ENCODE measurements around the gene GPC1. TPM values are rescaled to one million over a fixed set of nuclear protein-coding genes. Genes with fewer than 3 reads are reported as not detected.

The GPC1 gene
- polyA plus RNA-seq, 1 of the 3 experiments (the other 2 are of a cell fraction), result 65.5 TPM

DNA sequence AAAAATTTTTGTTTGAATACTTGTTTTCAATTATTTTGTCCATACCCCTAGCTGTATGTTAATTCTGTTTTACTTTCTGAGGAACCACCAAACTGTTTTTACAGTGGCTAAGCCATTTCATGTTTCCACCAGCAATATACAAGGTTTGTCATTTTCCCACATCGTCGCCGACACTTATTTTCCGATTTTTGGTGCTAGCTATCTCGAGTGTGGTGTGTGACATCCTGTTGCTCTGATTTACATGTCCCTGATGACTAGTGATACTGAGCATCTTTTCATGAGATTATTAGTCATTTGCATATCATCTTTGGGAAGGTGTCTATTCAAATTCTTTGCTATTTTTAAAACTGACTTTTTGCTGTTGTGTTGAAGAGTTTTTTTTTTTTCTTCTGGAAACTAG, 7.2 kb upstream of the GPC1 start:
- H3K4me1 ChIP-seq (ENCODE audit: control insufficient read depth in 1 of 2, insufficient read depth in 2 of 2, low read depth in 1 of 2, low read length in 1 of 2), result no peaks in the 10 kb centered on the region
- CTCF ChIA-PET, result interaction anchor here (0.8 to 1.4 kb wide), 2 partner anchors 58 to 196 kb away, joined by 3 read pairs; no protein-coding TSS in a partner anchor
- no peak overlapping the region for H2AFZ ChIP-seq (ENCODE audit: low read depth)
- no peaks in the 10 kb centered on the region for H3K36me3 ChIP-seq (replicated peaks in 1 of 2; ENCODE audit: control insufficient read depth in 1 of 2, insufficient read depth in 2 of 2, low read length in 1 of 2)
- 78% methylated on average over 5 of the region's 5 CpGs for WGBS (ENCODE audit: low lambda C conversion rate)
- no peaks in the 10 kb centered on the region for H3K9me2 ChIP-seq
- POLR2A ChIA-PET, result no interaction called here
- H4K20me1 ChIP-seq (ENCODE audit: insufficient read depth), result no peaks in the 10 kb centered on the region
- no peak for TF ChIP-seq MEF2A (IDR thresholded peaks at IDR 0.05; ENCODE audit: borderline replicate concordance, low read depth)
- no peak for TF ChIP-seq SIN3A (IDR thresholded peaks at IDR 0.05; ENCODE audit: borderline replicate concordance, low read depth, low read length)
- no peak for TF ChIP-seq MXI1 (IDR thresholded peaks at IDR 0.05; ENCODE audit: low read depth, low read length)
- TF ChIP-seq GABPA (IDR thresholded peaks at IDR 0.05; ENCODE audit: low read depth), result no peak
- no peak for TF ChIP-seq EP300 (IDR thresholded peaks at IDR 0.05; ENCODE audit: borderline replicate concordance in 1 of 2, low read depth in 1 of 2, low read length in 1 of 2)
- TF ChIP-seq FOXM1 (IDR thresholded peaks at IDR 0.05; ENCODE audit: low read depth), result no peak
- no peak for TF ChIP-seq NRF1 (IDR thresholded peaks at IDR 0.05; ENCODE audit: low read depth, low read length)
- TF ChIP-seq JUND (IDR thresholded peaks at IDR 0.05), result no peak
- TF ChIP-seq RAD21 (IDR thresholded peaks at IDR 0.05; ENCODE audit: low read length), result no peak
- no peak for TF ChIP-seq PBX3 (IDR thresholded peaks at IDR 0.05)
- TF ChIP-seq, protein P1, sequence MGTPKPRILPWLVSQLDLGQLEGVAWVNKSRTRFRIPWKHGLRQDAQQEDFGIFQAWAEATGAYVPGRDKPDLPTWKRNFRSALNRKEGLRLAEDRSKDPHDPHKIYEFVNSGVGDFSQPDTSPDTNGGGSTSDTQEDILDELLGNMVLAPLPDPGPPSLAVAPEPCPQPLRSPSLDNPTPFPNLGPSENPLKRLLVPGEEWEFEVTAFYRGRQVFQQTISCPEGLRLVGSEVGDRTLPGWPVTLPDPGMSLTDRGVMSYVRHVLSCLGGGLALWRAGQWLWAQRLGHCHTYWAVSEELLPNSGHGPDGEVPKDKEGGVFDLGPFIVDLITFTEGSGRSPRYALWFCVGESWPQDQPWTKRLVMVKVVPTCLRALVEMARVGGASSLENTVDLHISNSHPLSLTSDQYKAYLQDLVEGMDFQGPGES (IDR thresholded peaks at IDR 0.05; ENCODE audit: low read depth, low read length), result no peak
- no peak for TF ChIP-seq NFIC (IDR thresholded peaks at IDR 0.05; ENCODE audit: borderline replicate concordance)
- TF ChIP-seq ZBTB33 (IDR thresholded peaks at IDR 0.05; ENCODE audit: borderline replicate concordance, low read depth), result no peak
- TF ChIP-seq TAF1 (IDR thresholded peaks at IDR 0.05; ENCODE audit: borderline replicate concordance, low read depth, low read length), result no peak
- TF ChIP-seq YY1 (IDR thresholded peaks at IDR 0.05; ENCODE audit: low read depth), result no peak
- DNase-seq, result no peak
- H3K4me3 ChIP-seq (ENCODE audit: low read depth in 2 of 2, low read length in 1 of 2), result no peak overlapping the region
- no peaks in the 10 kb centered on the region for H3K79me2 ChIP-seq (ENCODE audit: insufficient read depth)
- no peak overlapping the region for H3K9ac ChIP-seq
- H3K9me3 ChIP-seq, result no peaks in the 10 kb centered on the region
- H3K4me2 ChIP-seq, result no peak overlapping the region
- no peak overlapping the region for H3K27ac ChIP-seq (ENCODE audit: low read depth in 2 of 2, low read length in 1 of 2)
- H3F3A ChIP-seq (replicated peaks; ENCODE audit: insufficient read depth), result no peaks in the 10 kb centered on the region
- H3K27me3 ChIP-seq (ENCODE audit: insufficient read depth), result peaks cover 6% of the 10 kb centered on the region

All from SK-N-SH (cell line).